ENCODE measurements around the gene METTL25B. TPM values are rescaled to one million over a fixed set of nuclear protein-coding genes. Genes with fewer than 3 reads are reported as not detected.

METTL25B gene
- total and polyA plus RNA-seq, 7 donors, result 11.8 to 33.1 (median 19.0) TPM

DNA sequence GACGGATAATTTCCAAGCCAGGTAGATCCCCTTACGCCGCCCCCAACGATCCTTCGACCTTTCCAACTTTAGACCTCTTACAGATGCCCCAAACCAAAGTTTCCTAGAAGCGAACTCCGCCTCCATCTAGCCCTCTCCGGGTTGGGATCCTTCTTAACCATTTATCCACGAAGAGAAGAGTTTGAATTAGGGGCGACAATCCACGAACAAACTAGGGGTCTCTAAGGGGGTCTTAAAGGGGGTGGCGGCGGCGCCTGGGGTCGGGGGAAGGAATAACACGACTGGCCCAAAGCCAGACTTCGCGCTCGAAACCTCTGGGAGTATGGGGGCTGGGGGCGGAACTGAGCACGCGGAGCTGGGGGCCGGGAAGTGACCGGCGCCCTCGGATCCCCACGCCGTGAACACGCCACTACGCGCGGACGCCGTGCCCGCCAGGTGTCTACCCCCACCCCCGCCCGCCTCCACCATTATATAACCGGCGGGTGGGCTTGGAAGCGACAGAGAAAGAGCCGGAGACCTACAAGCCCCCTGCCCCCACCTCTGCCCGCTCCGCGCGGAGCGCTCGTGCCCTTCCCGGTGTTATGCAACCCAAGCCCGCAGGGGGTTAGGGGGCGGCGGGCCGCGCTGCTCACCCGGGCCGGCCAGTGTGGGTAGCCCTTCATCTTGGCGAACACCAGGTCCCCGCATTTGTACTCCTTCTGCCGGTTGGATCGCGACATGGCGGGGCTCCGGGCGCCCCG is 22.6 kb downstream of the METTL25B start:
- H3K27ac ChIP-seq, result peak overlapping the region; percentile 96 to 100 (median 98)
- DNase-seq, result peak; percentile 85
- H3K4me3 ChIP-seq, result peak overlapping the region; percentile 98 to 100 (median 99)
- TF ChIP-seq POLR2AphosphoS5 (IDR thresholded peaks at IDR 0.05) (peak in 2 of 4 donors; percentile 13 to 41), EP300 (IDR thresholded peaks at IDR 0.05) (peak in 1 of 4 donors; percentile 21), POLR2A (IDR thresholded peaks at IDR 0.05) (no peak)
- TF ChIP-seq, protein P1, sequence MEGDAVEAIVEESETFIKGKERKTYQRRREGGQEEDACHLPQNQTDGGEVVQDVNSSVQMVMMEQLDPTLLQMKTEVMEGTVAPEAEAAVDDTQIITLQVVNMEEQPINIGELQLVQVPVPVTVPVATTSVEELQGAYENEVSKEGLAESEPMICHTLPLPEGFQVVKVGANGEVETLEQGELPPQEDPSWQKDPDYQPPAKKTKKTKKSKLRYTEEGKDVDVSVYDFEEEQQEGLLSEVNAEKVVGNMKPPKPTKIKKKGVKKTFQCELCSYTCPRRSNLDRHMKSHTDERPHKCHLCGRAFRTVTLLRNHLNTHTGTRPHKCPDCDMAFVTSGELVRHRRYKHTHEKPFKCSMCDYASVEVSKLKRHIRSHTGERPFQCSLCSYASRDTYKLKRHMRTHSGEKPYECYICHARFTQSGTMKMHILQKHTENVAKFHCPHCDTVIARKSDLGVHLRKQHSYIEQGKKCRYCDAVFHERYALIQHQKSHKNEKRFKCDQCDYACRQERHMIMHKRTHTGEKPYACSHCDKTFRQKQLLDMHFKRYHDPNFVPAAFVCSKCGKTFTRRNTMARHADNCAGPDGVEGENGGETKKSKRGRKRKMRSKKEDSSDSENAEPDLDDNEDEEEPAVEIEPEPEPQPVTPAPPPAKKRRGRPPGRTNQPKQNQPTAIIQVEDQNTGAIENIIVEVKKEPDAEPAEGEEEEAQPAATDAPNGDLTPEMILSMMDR (IDR thresholded peaks at IDR 0.05), result peak in 1 of 4 experiments; percentile 29
- peaks cover 0 to 57% (median 51%) of the 10 kb centered on the region in 4 donors for H3K4me1 ChIP-seq
- WGBS, 2 donors, result 0 to 1% methylated on average over 64 of the region's 64 CpGs
- H3K27me3 ChIP-seq, result no peaks in the 10 kb centered on the region
- no peaks in the 10 kb centered on the region for H3K36me3 ChIP-seq
- H3K9me3 ChIP-seq, result no peaks in the 10 kb centered on the region
- intact Hi-C loops (cut with DNase I), result loop anchor here (2.0 kb wide), 1 partner anchor 16 kb away; the partner anchor contains the start of gene PRCC

DNA sequence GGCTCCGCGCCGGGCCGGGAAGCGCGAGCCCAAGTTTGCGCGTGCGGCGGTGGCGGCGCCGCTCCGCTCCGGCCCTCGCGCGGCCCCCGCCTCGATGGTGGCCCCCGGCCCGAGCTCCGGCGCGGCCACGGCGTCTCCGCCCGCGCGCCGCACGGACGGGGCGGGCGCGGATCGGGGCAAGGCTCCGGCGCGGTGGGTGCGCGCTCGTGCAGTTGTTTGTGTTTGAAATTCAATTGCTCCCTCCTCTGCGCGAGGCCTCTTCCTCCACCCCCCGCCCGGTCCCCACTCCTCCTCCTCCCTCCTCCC is 23.1 kb downstream of the METTL25B start, which contains the start of gene HDGF:
Gene HDGF (minus strand): TSS at position 225 of the 306 bp plus-strand sequence. CDS start 246 bp downstream, outside the sequence.
- TF ChIP-seq, protein P1 (IDR thresholded peaks at IDR 0.05), result no peak
- TF ChIP-seq EP300 (IDR thresholded peaks at IDR 0.05) (no peak), POLR2AphosphoS5 (IDR thresholded peaks at IDR 0.05) (no peak), POLR2A (IDR thresholded peaks at IDR 0.05) (no peak)
- Histone ChIP-seq H3K36me3 (no peaks in the 10 kb centered on the region), H3K27ac (peak within 1 kb of the TSS; percentile 96 to 100 (median 98)), H3K4me3 (peak within 1 kb of the TSS; percentile 98 to 100 (median 99)), H3K4me1 (peaks cover 0 to 52% (median 46%) of the 10 kb centered on the region in 4 donors), H3K9me3 (no peaks in the 10 kb centered on the region), H3K27me3 (no peaks in the 10 kb centered on the region)
- DNase-seq, result no peak
- 0 to 1% methylated on average over 48 of the region's 48 CpGs for WGBS, 2 donors
- intact Hi-C loops (cut with DNase I), result loop anchor here (2.0 kb wide), 1 partner anchor 15 kb away; the partner anchor contains the start of gene PRCC

DNA sequence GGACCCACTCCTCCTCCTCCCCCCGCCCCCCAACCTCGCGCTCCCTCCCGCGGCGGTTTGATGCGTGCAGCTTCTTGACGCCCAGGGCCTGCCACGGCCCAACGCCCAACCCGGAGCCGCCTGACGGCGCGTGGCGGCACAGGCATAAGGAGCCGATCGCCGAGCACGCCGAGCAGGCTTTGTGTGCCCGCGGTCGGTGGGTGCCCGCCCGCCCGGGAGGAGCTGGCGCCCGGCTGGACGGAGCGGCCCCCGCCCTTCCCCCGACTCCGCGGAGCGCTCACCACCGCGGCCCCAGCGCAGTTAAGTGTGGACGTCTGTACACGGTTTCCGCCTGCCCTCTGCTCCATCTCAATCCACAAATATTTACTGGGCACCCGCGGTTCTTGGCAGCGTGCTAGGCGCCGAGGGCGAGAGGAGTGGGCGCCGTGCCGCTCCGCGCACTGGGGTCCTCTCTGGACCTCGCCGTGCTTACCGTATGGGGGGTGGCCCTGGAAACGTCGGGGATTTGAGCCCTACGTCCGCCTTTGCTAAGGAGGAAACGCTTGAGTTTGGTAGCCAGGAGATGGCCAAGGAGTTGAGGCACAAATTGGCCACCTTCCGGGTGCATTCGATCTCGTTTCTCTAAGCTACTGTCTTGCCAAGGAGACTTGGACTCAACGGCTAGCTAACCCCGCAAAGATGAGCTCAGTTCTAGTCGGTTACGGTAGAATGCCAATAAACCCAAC is 23.6 kb downstream of the METTL25B start:
- Histone ChIP-seq H3K36me3 (no peaks in the 10 kb centered on the region), H3K4me1 (peaks cover 0 to 49% (median 43%) of the 10 kb centered on the region in 4 donors), H3K27me3 (no peaks in the 10 kb centered on the region), H3K27ac (peak overlapping the region; percentile 96 to 100 (median 98)), H3K9me3 (no peaks in the 10 kb centered on the region), H3K4me3 (peak overlapping the region; percentile 98 to 100 (median 99))
- 0% methylated on average over 67 to 68 of the region's 68 CpGs for WGBS, 2 donors
- DNase-seq, result peak; percentile 99
- TF ChIP-seq POLR2AphosphoS5 (IDR thresholded peaks at IDR 0.05) (peak; percentile 61 to 88 (median 77)), POLR2A (IDR thresholded peaks at IDR 0.05) (peak; percentile 27 to 37), EP300 (IDR thresholded peaks at IDR 0.05) (peak in 1 of 4 donors; percentile 81)
- TF ChIP-seq, protein P1 (IDR thresholded peaks at IDR 0.05), result no peak
- intact Hi-C loops (cut with DNase I), result loop anchor here (2.0 kb wide), 1 partner anchor 15 kb away; the partner anchor contains the start of gene PRCC

DNA sequence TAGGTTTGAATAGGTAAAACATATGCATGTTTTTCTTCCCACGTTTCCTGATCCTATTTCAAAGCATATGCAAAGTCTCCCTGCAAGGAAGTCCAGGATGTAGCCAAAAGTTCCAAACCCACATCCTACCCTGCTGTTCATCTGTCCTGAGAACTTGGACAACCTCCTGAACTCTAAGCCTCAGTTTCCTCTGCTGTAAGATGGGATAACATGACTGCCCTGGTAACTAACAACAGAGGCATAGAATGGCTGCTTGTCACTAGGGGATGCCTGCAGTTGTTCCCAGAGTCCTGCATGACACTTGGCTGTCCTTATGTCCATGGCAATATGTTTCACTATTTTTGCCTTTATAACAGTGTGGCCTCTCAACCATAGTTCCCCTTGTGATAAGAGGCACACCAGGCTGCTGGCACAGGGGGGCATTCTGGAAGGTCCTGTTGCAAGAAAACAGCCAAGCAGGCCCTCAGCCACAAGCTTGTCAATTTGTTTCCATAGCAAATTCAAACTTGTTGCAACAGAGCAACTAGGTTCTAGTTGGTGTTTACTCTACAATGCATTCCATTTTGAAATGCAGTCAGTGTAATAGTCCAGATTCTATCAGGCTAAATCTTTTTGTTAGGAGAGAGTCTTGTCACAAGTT is 24.7 kb downstream of the METTL25B start:
- Histone ChIP-seq H3K27ac (peak overlapping the region; percentile 96 to 100 (median 98)), H3K27me3 (no peaks in the 10 kb centered on the region), H3K4me1 (peaks cover 0 to 41% (median 35%) of the 10 kb centered on the region in 4 donors), H3K4me3 (peak overlapping the region in 1 of 4 donors; percentile 99), H3K9me3 (no peaks in the 10 kb centered on the region), H3K36me3 (no peaks in the 10 kb centered on the region)
- no peak for TF ChIP-seq EP300 (IDR thresholded peaks at IDR 0.05)
- no peak for DNase-seq
- intact Hi-C loops (cut with DNase I), result no loop called here
- WGBS, 2 donors, result 19 to 30% methylated on average over 1 of the region's 1 CpG

All from sigmoid colon (tissue), 7 donors.